H9 (cell line): ENCODE measurements around the gene RBM44. TPM values are rescaled to one million over a fixed set of nuclear protein-coding genes. Genes with fewer than 3 reads are reported as not detected.

Experiments
- DNase-seq: peaks from one replicate; pipeline ENCODE4 v3.0.0-alpha.2; 2017
- H2AFZ ChIP-seq: one replicate; pipeline ENCODE4 v1.6.1; 2013; ENCODE audit warnings: mild to moderate bottlenecking, low read length, control low read depth, moderate library complexity
- H2AK5ac ChIP-seq: 2 replicates; pipeline ENCODE4 v1.6.1; 2013; ENCODE audit warnings: low read length, control low read depth, mixed read lengths; ENCODE audit not compliant: insufficient read length
- H2BK120ac ChIP-seq: one replicate; pipeline ENCODE4 v1.6.1; 2013; ENCODE audit warnings: low read depth, mild to moderate bottlenecking, low read length, control low read depth, inconsistent platforms; ENCODE audit not compliant: poor library complexity, severe bottlenecking
- H2BK12ac ChIP-seq: 2 replicates; pipeline ENCODE4 v1.6.1; 2013; ENCODE audit warnings: low read length, control low read depth, mixed read lengths, low read depth; ENCODE audit not compliant: insufficient read length
- H2BK15ac ChIP-seq: 2 replicates; pipeline ENCODE4 v1.6.1; 2013; ENCODE audit warnings: low read depth, low read length, control low read depth
- H2BK20ac ChIP-seq: one replicate; pipeline ENCODE4 v1.6.1; 2013; ENCODE audit warnings: low read depth, mild to moderate bottlenecking, low read length, control low read depth, inconsistent platforms; ENCODE audit not compliant: poor library complexity, severe bottlenecking
- H2BK5ac ChIP-seq: 2 replicates; pipeline ENCODE4 v1.6.1; 2013; ENCODE audit warnings: low read length, control low read depth, mixed read lengths; ENCODE audit not compliant: insufficient read length
- H3K14ac ChIP-seq: 2 replicates; pipeline ENCODE4 v1.6.1; 2013; ENCODE audit warnings: low read length, control low read depth; ENCODE audit not compliant: insufficient read depth
- H3K18ac ChIP-seq: 2 replicates; pipeline ENCODE4 v1.6.1; 2013; ENCODE audit warnings: low read depth, mild to moderate bottlenecking, mixed read lengths, low read length, control low read depth; ENCODE audit not compliant: insufficient read length
- H3K23ac ChIP-seq: 2 replicates; pipeline ENCODE4 v1.6.1; 2013; ENCODE audit warnings: low read length, control low read depth, mixed read lengths, low read depth; ENCODE audit not compliant: insufficient read length
- H3K23me2 ChIP-seq: 2 replicates; pipeline ENCODE4 v1.6.1; 2013; ENCODE audit warnings: low read depth, mild to moderate bottlenecking, mixed read lengths, low read length, control low read depth; ENCODE audit not compliant: insufficient read length, poor library complexity, severe bottlenecking
- H3K27ac ChIP-seq: 2 replicates; pipeline ENCODE4 v1.5.1; 2013; ENCODE audit warnings: low read length, control low read depth, mixed read lengths, low read depth; ENCODE audit not compliant: insufficient read length
- H3K27me3 ChIP-seq: 2 replicates; pipeline ENCODE4 v1.6.1; 2013; ENCODE audit warnings: low read length, control low read depth, inconsistent platforms; ENCODE audit not compliant: insufficient read depth
- H3K4ac ChIP-seq: 2 replicates; pipeline ENCODE4 v1.6.1; 2013; ENCODE audit warnings: low read depth, mild to moderate bottlenecking, control low read depth, inconsistent platforms, low read length, moderate library complexity
- H3K4me1 ChIP-seq: 2 replicates; pipeline ENCODE4 v1.6.1; 2013; ENCODE audit warnings: low read length, control low read depth, inconsistent platforms; ENCODE audit not compliant: insufficient read depth
- H3K4me2 ChIP-seq: 2 replicates; pipeline ENCODE4 v1.6.1; 2013; ENCODE audit warnings: low read length, control low read depth, mixed read lengths; ENCODE audit not compliant: insufficient read length, insufficient read depth
- H3K56ac ChIP-seq: 2 replicates; pipeline ENCODE4 v1.6.1; 2013; ENCODE audit warnings: low read depth, mild to moderate bottlenecking, mixed read lengths, low read length, control low read depth; ENCODE audit not compliant: insufficient read length
- H3K79me1 ChIP-seq: 2 replicates; pipeline ENCODE4 v1.6.1; 2013; ENCODE audit warnings: low read depth, mild to moderate bottlenecking, moderate library complexity, low read length, control low read depth, inconsistent platforms; ENCODE audit not compliant: insufficient read depth, poor library complexity, severe bottlenecking
- H3K79me2 ChIP-seq: 2 replicates; pipeline ENCODE4 v1.6.1; 2013; ENCODE audit warnings: low read length, control low read depth, inconsistent platforms; ENCODE audit not compliant: insufficient read depth
- H3K9ac ChIP-seq: 2 replicates; pipeline ENCODE4 v1.6.1; 2013; ENCODE audit warnings: low read length, control low read depth, mixed read lengths; ENCODE audit not compliant: insufficient read length; ENCODE audit errors: extremely low read depth
- H3K9me3 ChIP-seq: one replicate; pipeline ENCODE4 v1.6.1; 2013; ENCODE audit warnings: low read depth, low read length, inconsistent platforms; ENCODE audit not compliant: control insufficient read depth
- H3T11ph ChIP-seq: one replicate; pipeline ENCODE4 v1.6.1; 2013; ENCODE audit warnings: mild to moderate bottlenecking, low read length, control low read depth, inconsistent platforms
- H4K20me1 ChIP-seq: one replicate; pipeline ENCODE4 v1.6.1; 2013; ENCODE audit not compliant: control insufficient read depth, insufficient read length, insufficient read depth
- H4K5ac ChIP-seq: 2 replicates; pipeline ENCODE4 v1.6.1; 2013; ENCODE audit warnings: low read depth, mild to moderate bottlenecking, mixed read lengths, low read length, control low read depth; ENCODE audit not compliant: insufficient read length
- H4K8ac ChIP-seq: replicated peaks from 2 replicates; pipeline ENCODE4 v1.6.1; 2013; ENCODE audit warnings: low read length, control low read depth, mixed read lengths, low read depth; ENCODE audit not compliant: insufficient read length
- H4K91ac ChIP-seq: 2 replicates; pipeline ENCODE4 v1.6.1; 2013; ENCODE audit warnings: low read depth, mild to moderate bottlenecking, moderate library complexity, mixed read lengths, low read length, control low read depth; ENCODE audit not compliant: insufficient read length
- H3K27ac Mint-ChIP-seq, 3 experiments: 2 replicates in 2 of 3; 3 replicates in 1 of 3; pipeline ENCODE4 v1.8.0; 2020 to 2021; ENCODE audit warnings: mixed read lengths in 3 of 3, mild to moderate bottlenecking in 1 of 3, moderate library complexity in 1 of 3
- H3K27me3 Mint-ChIP-seq: 2 replicates; pipeline ENCODE4 v1.8.0; 2021; ENCODE audit warnings: low read depth, mild to moderate bottlenecking, moderate library complexity, mixed read lengths
- H3K36me3 Mint-ChIP-seq, 3 experiments: 2 replicates in 2 of 3; 3 replicates in 1 of 3; pipeline ENCODE4 v1.8.0; 2020 to 2021; ENCODE audit warnings: low read depth in 3 of 3, mixed read lengths in 3 of 3; ENCODE audit not compliant: insufficient read depth in 1 of 3
- H3K4me1 Mint-ChIP-seq, 2 experiments: 2 replicates each; pipeline ENCODE4 v1.8.0; 2020; ENCODE audit warnings: mixed read lengths in 2 of 2
- H3K4me3 Mint-ChIP-seq, 2 experiments: 2 replicates in 1 of 2; 3 replicates in 1 of 2; pipeline ENCODE4 v1.8.0; 2020 to 2021; ENCODE audit warnings: mild to moderate bottlenecking in 2 of 2, mixed read lengths in 2 of 2, moderate library complexity in 1 of 2
- H3K9me3 Mint-ChIP-seq, 2 experiments: 2 replicates in 1 of 2; 3 replicates in 1 of 2; pipeline ENCODE4 v1.8.0; 2020; ENCODE audit warnings: mild to moderate bottlenecking in 2 of 2, mixed read lengths in 2 of 2, moderate library complexity in 1 of 2
- WGBS: extraction: QIAGEN DNeasy Blood & Tissue Kit; methylation state at CpG from one replicate; pipeline ENCODE4 v1.1.7; 2013; ENCODE audit warnings: missing lambda C conversion rate, low lambda C conversion rate, mixed read lengths; ENCODE audit not compliant: insufficient read length; ENCODE audit errors: extremely low coverage; 5-methylcytosine and 5-hydroxymethylcytosine counted together
- total RNA-seq: library from RNA; stranded (reverse); gene quantifications from 2 replicates; pipeline ENCODE4 v1.2.1, GENCODE V29; 2021
- TF ChIP-seq, protein P1 (sequence below): fragments of 200-600 bp; sonication (generic); conservative IDR thresholded peaks from 3 replicates; pipeline ENCODE4 v1.8.0; 2021; ENCODE audit warnings: antibody characterized with exemption, mild to moderate bottlenecking

RBM44 gene
- total RNA-seq, 1 experiment from 2014 or later = 0.15 TPM

DNA sequence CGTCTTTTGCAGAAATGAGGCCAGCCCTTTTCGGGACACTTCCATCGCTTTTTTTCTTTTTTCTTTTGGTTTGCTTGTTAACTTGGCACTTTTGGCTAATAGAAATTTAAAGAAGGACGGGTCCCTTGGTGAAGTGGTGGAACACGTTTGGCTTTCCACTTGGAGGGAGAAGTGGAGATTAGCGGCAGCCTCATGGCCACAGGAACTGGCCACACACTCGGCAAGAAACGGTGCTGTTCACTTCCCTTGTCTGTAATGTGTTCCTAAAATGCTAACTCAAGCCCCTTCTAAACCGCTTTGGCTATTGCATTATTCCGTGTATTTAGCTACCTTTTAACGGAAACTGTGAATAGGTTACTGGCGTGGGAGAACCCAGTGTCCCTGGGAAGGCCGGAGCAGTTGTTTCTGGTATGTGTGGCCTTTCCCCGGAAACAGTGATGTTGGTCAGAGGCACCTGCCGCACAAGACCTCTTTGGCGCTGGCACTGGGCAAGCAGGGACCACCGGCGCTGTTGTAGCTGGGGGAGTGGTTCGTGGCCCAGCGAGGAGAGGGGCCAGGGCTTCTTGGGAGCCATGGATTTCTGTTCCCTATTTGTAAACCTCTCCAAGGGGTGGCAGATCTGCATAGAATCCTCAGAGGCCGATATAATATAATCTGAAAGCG, 61.8 kb downstream of the RBM44 start:
- no peak overlapping the region for H2BK120ac ChIP-seq
- H4K8ac ChIP-seq = no peak overlapping the region
- peaks cover 6% of the 10 kb centered on the region for H3K23me2 ChIP-seq
- TF ChIP-seq, protein P1, sequence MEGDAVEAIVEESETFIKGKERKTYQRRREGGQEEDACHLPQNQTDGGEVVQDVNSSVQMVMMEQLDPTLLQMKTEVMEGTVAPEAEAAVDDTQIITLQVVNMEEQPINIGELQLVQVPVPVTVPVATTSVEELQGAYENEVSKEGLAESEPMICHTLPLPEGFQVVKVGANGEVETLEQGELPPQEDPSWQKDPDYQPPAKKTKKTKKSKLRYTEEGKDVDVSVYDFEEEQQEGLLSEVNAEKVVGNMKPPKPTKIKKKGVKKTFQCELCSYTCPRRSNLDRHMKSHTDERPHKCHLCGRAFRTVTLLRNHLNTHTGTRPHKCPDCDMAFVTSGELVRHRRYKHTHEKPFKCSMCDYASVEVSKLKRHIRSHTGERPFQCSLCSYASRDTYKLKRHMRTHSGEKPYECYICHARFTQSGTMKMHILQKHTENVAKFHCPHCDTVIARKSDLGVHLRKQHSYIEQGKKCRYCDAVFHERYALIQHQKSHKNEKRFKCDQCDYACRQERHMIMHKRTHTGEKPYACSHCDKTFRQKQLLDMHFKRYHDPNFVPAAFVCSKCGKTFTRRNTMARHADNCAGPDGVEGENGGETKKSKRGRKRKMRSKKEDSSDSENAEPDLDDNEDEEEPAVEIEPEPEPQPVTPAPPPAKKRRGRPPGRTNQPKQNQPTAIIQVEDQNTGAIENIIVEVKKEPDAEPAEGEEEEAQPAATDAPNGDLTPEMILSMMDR = no peak
- no peaks in the 10 kb centered on the region; the same call in 1 of the 2 replicates for H3K4me1 ChIP-seq
- H3K4me2 ChIP-seq = peak overlapping the region; percentile 6
- no peak overlapping the region for H3K18ac ChIP-seq
- Mint-ChIP-seq H3K27me3 (peaks cover 64% of the 10 kb centered on the region), H3K4me1 (peaks cover 24 to 28% of the 10 kb centered on the region in 2 experiments), H3K27ac (no peak overlapping the region), H3K36me3 (peaks cover 0 to 2% (median 0%) of the 10 kb centered on the region in 3 experiments; a peak in 1 of 7 replicates), H3K4me3 (peak overlapping the region; percentile 64 to 77), H3K9me3 (no peaks in the 10 kb centered on the region)
- peaks cover 9% of the 10 kb centered on the region; the same call in 1 of the 2 replicates for H3K27me3 ChIP-seq
- no peaks in the 10 kb centered on the region for H3K79me1 ChIP-seq
- H2BK12ac ChIP-seq = no peak overlapping the region
- no peak overlapping the region for H3K14ac ChIP-seq
- H3K27ac ChIP-seq = no peak overlapping the region
- no peak overlapping the region for H4K91ac ChIP-seq
- no peak for DNase-seq
- H4K20me1 ChIP-seq = no peaks in the 10 kb centered on the region
- no peak overlapping the region for H3K9ac ChIP-seq
- no CpG with 5 or more reads among the region's 22 CpGs for WGBS
- H3K9me3 ChIP-seq = no peaks in the 10 kb centered on the region
- H2BK5ac ChIP-seq = no peak overlapping the region
- H3K56ac ChIP-seq = no peak overlapping the region
- no peak overlapping the region for H2BK15ac ChIP-seq
- H3T11ph ChIP-seq = no peak overlapping the region
- H2BK20ac ChIP-seq = no peak overlapping the region
- H2AK5ac ChIP-seq = no peak overlapping the region
- H3K23ac ChIP-seq = no peak overlapping the region
- H3K4ac ChIP-seq = no peak overlapping the region
- no peak overlapping the region for H2AFZ ChIP-seq
- H4K5ac ChIP-seq = no peak overlapping the region
- H3K79me2 ChIP-seq = no peaks in the 10 kb centered on the region
